Measurements from ENCODE around the gene GLYATL1.

Gene GLYATL1

GRCh38 chr11:58926695-58927094 is 12.6 kb upstream of the GLYATL1 start:
- no peak for DNase-seq (ENCODE audit: low read depth in 3 of 3, low spot score in 1 of 3)

- no peak for DNase-seq (ENCODE audit: low read depth in 3 of 3, low spot score in 1 of 3)
Measured at GRCh38 chr11:58927393-58928106, 11.7 kb upstream of the GLYATL1 start.

GRCh38 chr11:58928107-58928499 is 11.2 kb upstream of the GLYATL1 start:
- no peak for DNase-seq (ENCODE audit: low read depth in 3 of 3, low spot score in 1 of 3)

GRCh38 chr11:58928691-58929090 is 10.6 kb upstream of the GLYATL1 start:
- no peak for DNase-seq (ENCODE audit: low read depth in 3 of 3, low spot score in 1 of 3)

- no peak for DNase-seq (ENCODE audit: low read depth in 3 of 3, low spot score in 1 of 3)
Measured at GRCh38 chr11:58930926-58931325, 8.4 kb upstream of the GLYATL1 start.

- no peak for DNase-seq (ENCODE audit: low read depth in 3 of 3, low spot score in 1 of 3)
Measured at GRCh38 chr11:58933661-58934060, 5.6 kb upstream of the GLYATL1 start.

GRCh38 chr11:58934945-58935513 is 4.3 kb upstream of the GLYATL1 start:
- no peak for DNase-seq (ENCODE audit: low read depth in 3 of 3, low spot score in 1 of 3)

GRCh38 chr11:58938398-58938797 is 890 bp upstream of the GLYATL1 start:
- DNase-seq (ENCODE audit: low read depth in 3 of 3, low spot score in 1 of 3) = no peak

GRCh38 chr11:58940028-58940427 is 740 bp downstream of the GLYATL1 start:
- DNase-seq (ENCODE audit: low read depth in 3 of 3, low spot score in 1 of 3) = no peak

GRCh38 chr11:58941838-58942237 is 2.5 kb downstream of the GLYATL1 start:
- no peak for DNase-seq (ENCODE audit: low read depth in 3 of 3, low spot score in 1 of 3)

- no peak for DNase-seq (ENCODE audit: low read depth in 3 of 3, low spot score in 1 of 3)
Measured at GRCh38 chr11:58945663-58946062, 6.4 kb downstream of the GLYATL1 start.

GRCh38 chr11:58949184-58949583 is 9.9 kb downstream of the GLYATL1 start:
- DNase-seq (ENCODE audit: low read depth in 3 of 3, low spot score in 1 of 3) = no peak

- no peak for DNase-seq (ENCODE audit: low read depth in 3 of 3, low spot score in 1 of 3)
Measured at GRCh38 chr11:58957922-58958321, 18.6 kb downstream of the GLYATL1 start.

GRCh38 chr11:58958500-58958899 is 19.2 kb downstream of the GLYATL1 start:
- peak in 1 of 3 donors; percentile 2 for DNase-seq (ENCODE audit: low read depth in 3 of 3, low spot score in 1 of 3)

GRCh38 chr11:58963551-58964104 is 24.3 kb downstream of the GLYATL1 start:
- DNase-seq (ENCODE audit: low read depth in 3 of 3, low spot score in 1 of 3) = no peak

- DNase-seq (ENCODE audit: low read depth in 3 of 3, low spot score in 1 of 3) = no peak
Measured at GRCh38 chr11:58965246-58965985, 26.1 kb downstream of the GLYATL1 start.

- DNase-seq (ENCODE audit: low read depth in 3 of 3, low spot score in 1 of 3) = no peak
Measured at GRCh38 chr11:58968251-58968711, 29.0 kb downstream of the GLYATL1 start.

GRCh38 chr11:58977470-58977869 is 38.2 kb downstream of the GLYATL1 start:
- DNase-seq (ENCODE audit: low read depth in 3 of 3, low spot score in 1 of 3) = no peak

- DNase-seq (ENCODE audit: low read depth in 3 of 3, low spot score in 1 of 3) = no peak
Measured at GRCh38 chr11:58979222-58979621, 39.9 kb downstream of the GLYATL1 start.

- DNase-seq (ENCODE audit: low read depth in 3 of 3, low spot score in 1 of 3) = no peak
Measured at GRCh38 chr11:58980159-58980843, 41.0 kb downstream of the GLYATL1 start.

GRCh38 chr11:58992489-58992888 is 53.2 kb downstream of the GLYATL1 start:
- no peak for DNase-seq (ENCODE audit: low read depth in 3 of 3, low spot score in 1 of 3)
